Measurements from ENCODE around the gene NLRP9. TPM values are rescaled to one million over a fixed set of nuclear protein-coding genes. Genes with fewer than 3 reads are reported as not detected.

The NLRP9 gene
- total RNA-seq, 1 experiment from 2014 or later: not detected

GRCh38 chr19:55686311-55687050, 51.7 kb downstream of the NLRP9 start:
- no peak for TF ChIP-seq CTCF (conservative IDR thresholded peaks at IDR 0.05)
- no peak for TF ChIP-seq EZH2 (IDR thresholded peaks at IDR 0.05; ENCODE audit: low read depth)
- no peaks in the 10 kb centered on the region for H3K27me3 ChIP-seq (ENCODE audit: insufficient read depth, low read depth)
- no peaks in the 10 kb centered on the region for H3K9me3 ChIP-seq (ENCODE audit: insufficient read depth, low read depth)
- H3K4me1 ChIP-seq (replicated peaks; ENCODE audit: insufficient read depth): no peaks in the 10 kb centered on the region
- intact Hi-C loops (cut with micrococcal nuclease; ENCODE audit: unreplicated experiment): no loop called here
- no peak overlapping the region for H3K4me3 ChIP-seq
- no peak overlapping the region for H3K27ac ChIP-seq
- H3K36me3 ChIP-seq (ENCODE audit: low read depth): peaks cover 14% of the 10 kb centered on the region; the same call in 1 of the 2 replicates
- H3K4me2 ChIP-seq: no peak overlapping the region
- H3K79me2 ChIP-seq (ENCODE audit: low read depth): peaks cover 11% of the 10 kb centered on the region
- no peak overlapping the region for H2AFZ ChIP-seq
- no peaks in the 10 kb centered on the region for H3F3A ChIP-seq (ENCODE audit: insufficient read depth, low read depth)
- POLR2A ChIA-PET (ENCODE audit: unreplicated experiment): no interaction called here
- no peak for DNase-seq
- no peaks in the 10 kb centered on the region for H3K9me2 ChIP-seq (ENCODE audit: insufficient read depth)
- H4K20me1 ChIP-seq (ENCODE audit: insufficient read depth): peaks cover 46% of the 10 kb centered on the region
- no TSS peak for BruUV-seq (replicated peaks)
- CTCF ChIA-PET: no interaction called here

- no peaks in the 10 kb centered on the region for H3K4me1 ChIP-seq (replicated peaks; ENCODE audit: insufficient read depth)
- ChIA-PET POLR2A (ENCODE audit: unreplicated experiment) (no interaction called here), CTCF (no interaction called here)
- H3K27ac ChIP-seq: no peak overlapping the region
- H3K9me2 ChIP-seq (ENCODE audit: insufficient read depth): no peaks in the 10 kb centered on the region
- no TSS peak for BruUV-seq (replicated peaks)
- peaks cover 21% of the 10 kb centered on the region for H3K36me3 ChIP-seq (ENCODE audit: low read depth)
- DNase-seq: no peak
- H3K4me3 ChIP-seq: no peak overlapping the region
- H4K20me1 ChIP-seq (ENCODE audit: insufficient read depth): peaks cover 53% of the 10 kb centered on the region
- H3K27me3 ChIP-seq (ENCODE audit: insufficient read depth, low read depth): no peaks in the 10 kb centered on the region
- TF ChIP-seq EZH2 (IDR thresholded peaks at IDR 0.05; ENCODE audit: low read depth) (no peak), CTCF (conservative IDR thresholded peaks at IDR 0.05) (no peak)
- no peak overlapping the region for H3K4me2 ChIP-seq
- no peaks in the 10 kb centered on the region for H3K9me3 ChIP-seq (ENCODE audit: insufficient read depth, low read depth)
- peaks cover 18% of the 10 kb centered on the region for H3K79me2 ChIP-seq (ENCODE audit: low read depth)
- no peaks in the 10 kb centered on the region for H3F3A ChIP-seq (ENCODE audit: insufficient read depth, low read depth)
- intact Hi-C loops (cut with micrococcal nuclease; ENCODE audit: unreplicated experiment): no loop called here
- H2AFZ ChIP-seq: no peak overlapping the region
These were observed 52.4 kb downstream of the NLRP9 start for GRCh38 chr19:55685776-55686175.

GRCh38 chr19:55684946-55685681, 53.1 kb downstream of the NLRP9 start:
- Histone ChIP-seq H2AFZ (no peak overlapping the region), H3K27me3 (ENCODE audit: insufficient read depth, low read depth) (no peaks in the 10 kb centered on the region), H3K36me3 (ENCODE audit: low read depth) (peaks cover 25% of the 10 kb centered on the region), H3K27ac (no peak overlapping the region), H3K79me2 (ENCODE audit: low read depth) (peaks cover 24% of the 10 kb centered on the region), H3K4me1 (replicated peaks; ENCODE audit: insufficient read depth) (no peaks in the 10 kb centered on the region), H3K9me3 (ENCODE audit: insufficient read depth, low read depth) (no peaks in the 10 kb centered on the region), H3F3A (ENCODE audit: insufficient read depth, low read depth) (no peaks in the 10 kb centered on the region), H4K20me1 (ENCODE audit: insufficient read depth) (peaks cover 60% of the 10 kb centered on the region), H3K9me2 (ENCODE audit: insufficient read depth) (no peaks in the 10 kb centered on the region), H3K4me2 (no peak overlapping the region), H3K4me3 (no peak overlapping the region)
- TF ChIP-seq EZH2 (IDR thresholded peaks at IDR 0.05; ENCODE audit: low read depth) (no peak), CTCF (conservative IDR thresholded peaks at IDR 0.05) (no peak)
- POLR2A ChIA-PET (ENCODE audit: unreplicated experiment): no interaction called here
- BruUV-seq (replicated peaks): no TSS peak
- CTCF ChIA-PET: no interaction called here
- intact Hi-C loops (cut with micrococcal nuclease; ENCODE audit: unreplicated experiment): no loop called here
- no peak for DNase-seq

Data from PC-9 (cell line).